Stimulated activated CD4-positive, alpha-beta T cell treated with anti-CD3 and anti-CD28 coated beads, TNF-alpha, amount 100 ng/mL, for 24 hours (primary cell): ENCODE data around the gene NEDD4.

ENCODE experiments used
- DNase-seq, 3 experiments: peaks; one replicate each; pipeline ENCODE4 v3.0.0-alpha.2; 2020; ENCODE audit warnings: low read depth in 3 of 3

Gene NEDD4

DNA sequence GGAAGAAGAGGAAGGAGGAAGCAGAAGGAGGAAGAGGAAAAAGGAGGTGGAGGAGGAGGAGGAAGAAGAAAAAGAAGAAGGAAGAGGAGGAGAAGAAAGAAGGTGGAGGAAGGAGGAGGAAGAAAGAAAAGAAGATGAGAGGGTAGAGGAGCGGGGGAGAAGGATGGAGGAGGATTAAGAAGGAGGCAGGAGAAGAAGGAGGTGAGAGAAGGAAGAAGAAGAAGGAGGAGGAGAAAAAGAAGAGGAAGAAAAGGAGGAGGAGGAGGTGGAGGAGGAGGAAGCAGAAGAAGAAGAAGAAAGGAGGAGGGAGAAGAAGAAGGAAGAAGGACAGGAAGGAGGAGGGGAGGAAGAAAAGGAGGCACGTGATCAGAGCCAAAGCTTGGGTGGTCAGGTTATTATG, 213.1 kb downstream of the NEDD4 start:
- DNase-seq = no peak

DNA sequence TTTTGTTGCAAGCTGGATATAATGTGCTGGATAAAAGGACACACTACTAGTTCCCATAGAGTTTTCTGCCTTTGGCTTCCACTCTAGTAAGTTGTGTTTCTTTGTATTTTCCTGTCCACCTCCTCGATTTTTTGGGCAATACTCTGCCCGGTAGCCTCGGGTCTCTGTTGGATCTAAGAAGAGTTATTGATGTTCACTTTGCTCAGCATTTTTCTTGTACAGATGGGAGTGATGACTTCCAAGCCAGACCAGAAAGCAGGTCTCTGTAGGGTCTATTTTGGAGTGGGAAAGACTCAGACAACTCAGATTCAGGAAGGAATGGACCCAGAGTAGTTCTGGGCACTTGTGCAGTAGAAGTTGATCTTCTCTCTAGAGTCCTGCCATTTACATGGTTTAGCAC, 214.5 kb downstream of the NEDD4 start:
- no peak for DNase-seq
